ENCODE data around the gene RIMS3.

GRCh38 chr1:40633523-40633922 lies 32.0 kb downstream of the RIMS3 start:
- TF ChIP-seq CTCF (IDR thresholded peaks at IDR 0.05) = no peak
- no peak for TF ChIP-seq POLR2A (IDR thresholded peaks at IDR 0.05)
- TF ChIP-seq EP300 (IDR thresholded peaks at IDR 0.05) = no peak
- TF ChIP-seq POLR2AphosphoS5 (IDR thresholded peaks at IDR 0.05) = no peak

All from sigmoid colon (tissue), 4 donors.